Measurements from ENCODE around the gene CIB2.
A peak's percentile ranks its signal among the peaks of the same experiment; 100 is the strongest.

The CIB2 gene

DNA sequence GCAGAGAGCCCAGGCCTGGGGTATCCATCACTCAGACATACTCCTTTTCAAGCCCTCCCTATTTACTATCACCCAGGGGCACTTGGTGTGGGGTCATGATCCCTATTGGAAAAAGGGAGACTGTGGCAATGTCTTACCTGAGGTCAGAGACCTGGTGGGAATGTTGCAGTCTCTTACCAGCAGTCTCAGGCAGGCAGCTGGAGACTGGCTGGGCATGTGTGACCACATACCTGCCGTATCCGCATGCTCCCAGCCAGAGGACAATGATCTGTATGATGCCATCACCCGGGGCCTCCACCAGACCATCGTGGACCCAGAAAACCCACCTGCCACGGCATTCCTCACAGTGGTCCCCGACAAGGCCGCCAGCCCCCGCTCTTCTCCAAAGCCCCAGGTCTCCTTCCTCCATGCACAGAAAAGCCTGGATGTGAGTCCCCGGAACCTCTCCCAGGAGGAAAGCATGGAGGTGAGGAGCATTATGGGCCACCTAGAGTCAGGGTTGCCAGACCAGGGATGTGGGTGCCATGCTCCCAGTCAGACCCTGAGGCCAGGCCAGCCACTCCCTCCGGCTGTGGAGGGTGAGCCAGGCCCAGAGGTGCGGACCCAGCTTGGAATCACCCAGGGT lies 33.0 kb downstream of the CIB2 start:
- H3K9me3 ChIP-seq: no peaks in the 10 kb centered on the region
- no peaks in the 10 kb centered on the region for H3K36me3 ChIP-seq (replicated peaks)
- in situ Hi-C loops (cut with MboI; ENCODE audit: low sequenced_read_pairs): no loop called here

DNA sequence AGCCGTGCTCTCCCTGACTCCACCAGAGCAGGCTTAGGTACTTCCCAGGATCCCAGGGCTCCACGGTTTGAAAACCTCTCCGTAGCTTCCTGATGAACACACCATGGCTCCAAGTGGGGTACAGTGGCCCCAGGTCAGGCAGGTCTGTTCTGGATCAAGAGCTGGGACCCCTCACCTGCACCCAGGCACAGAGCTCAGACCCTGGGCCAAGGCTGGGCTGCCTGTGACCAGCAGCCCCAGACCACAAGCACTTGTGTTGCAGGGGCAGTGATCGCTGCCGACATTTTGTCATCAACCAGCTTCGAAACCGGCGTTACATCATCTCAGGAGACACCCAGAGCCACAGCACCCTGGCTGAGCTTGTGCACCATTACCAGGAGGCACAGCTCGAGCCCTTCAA lies 33.6 kb downstream of the CIB2 start:
- Histone ChIP-seq H3K9me3 (no peaks in the 10 kb centered on the region), H3K4me3 (no peak overlapping the region), H3K4me1 (no peaks in the 10 kb centered on the region), H3K36me3 (replicated peaks) (no peaks in the 10 kb centered on the region), H3K27me3 (ENCODE audit: low read depth) (no peaks in the 10 kb centered on the region)
- in situ Hi-C loops (cut with MboI; ENCODE audit: low sequenced_read_pairs): no loop called here
- no peak for DNase-seq (ENCODE audit: low spot score in 2 of 2)

More for the DNA sequence above, 33.0 kb downstream of the CIB2 start:
- H3K4me1 ChIP-seq: no peaks in the 10 kb centered on the region
- H3K4me3 ChIP-seq: no peak overlapping the region
- DNase-seq (ENCODE audit: low spot score in 2 of 2): no peak
- H3K27me3 ChIP-seq (ENCODE audit: low read depth): no peaks in the 10 kb centered on the region

DNA sequence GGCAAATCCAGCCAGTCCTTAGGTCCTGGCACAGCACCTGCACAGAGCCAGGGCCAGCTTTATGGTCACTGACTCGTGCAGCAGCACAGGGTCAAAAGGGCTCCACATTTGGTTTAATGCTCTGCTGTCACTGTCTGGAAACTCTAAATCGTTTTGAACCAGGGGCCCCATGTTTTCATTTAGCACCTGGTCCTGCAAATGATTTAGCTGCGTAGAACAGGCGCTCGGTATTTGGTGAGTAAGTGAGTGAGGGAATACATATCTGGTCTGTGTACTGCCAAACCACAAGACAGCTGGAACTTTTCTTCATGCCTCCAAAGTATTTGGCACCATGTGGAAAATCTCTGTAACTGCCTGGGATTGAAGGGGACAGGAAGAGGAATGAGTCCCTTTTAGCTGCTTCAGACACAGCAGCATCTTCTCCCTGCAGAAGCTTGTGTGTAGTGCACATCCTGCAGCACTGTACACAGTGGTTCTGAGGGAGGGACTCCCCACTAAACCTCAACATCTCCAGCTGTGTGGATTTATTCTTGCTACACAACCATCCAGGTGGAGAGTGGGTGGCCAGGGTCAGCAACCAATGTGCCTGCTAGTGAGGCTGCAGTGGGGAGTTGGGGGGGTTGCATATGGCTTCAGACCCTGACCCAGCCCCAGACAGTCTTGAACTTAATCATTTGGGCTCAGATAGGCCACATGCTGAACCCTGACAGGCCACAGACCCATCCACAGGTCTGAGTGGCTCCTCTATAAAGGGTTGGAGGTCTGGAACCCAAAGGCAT lies 37.8 kb downstream of the CIB2 start:
- H3K4me3 ChIP-seq: no peak overlapping the region
- H3K4me1 ChIP-seq: peaks cover 8% of the 10 kb centered on the region
- in situ Hi-C loops (cut with MboI; ENCODE audit: low sequenced_read_pairs): loop anchor here (5.0 kb wide), 1 partner anchor 49 kb away; no protein-coding TSS in a partner anchor
- H3K27me3 ChIP-seq (ENCODE audit: low read depth): no peaks in the 10 kb centered on the region
- no peaks in the 10 kb centered on the region for H3K36me3 ChIP-seq (replicated peaks)
- no peaks in the 10 kb centered on the region for H3K9me3 ChIP-seq
- DNase-seq (ENCODE audit: low spot score in 2 of 2): no peak

DNA sequence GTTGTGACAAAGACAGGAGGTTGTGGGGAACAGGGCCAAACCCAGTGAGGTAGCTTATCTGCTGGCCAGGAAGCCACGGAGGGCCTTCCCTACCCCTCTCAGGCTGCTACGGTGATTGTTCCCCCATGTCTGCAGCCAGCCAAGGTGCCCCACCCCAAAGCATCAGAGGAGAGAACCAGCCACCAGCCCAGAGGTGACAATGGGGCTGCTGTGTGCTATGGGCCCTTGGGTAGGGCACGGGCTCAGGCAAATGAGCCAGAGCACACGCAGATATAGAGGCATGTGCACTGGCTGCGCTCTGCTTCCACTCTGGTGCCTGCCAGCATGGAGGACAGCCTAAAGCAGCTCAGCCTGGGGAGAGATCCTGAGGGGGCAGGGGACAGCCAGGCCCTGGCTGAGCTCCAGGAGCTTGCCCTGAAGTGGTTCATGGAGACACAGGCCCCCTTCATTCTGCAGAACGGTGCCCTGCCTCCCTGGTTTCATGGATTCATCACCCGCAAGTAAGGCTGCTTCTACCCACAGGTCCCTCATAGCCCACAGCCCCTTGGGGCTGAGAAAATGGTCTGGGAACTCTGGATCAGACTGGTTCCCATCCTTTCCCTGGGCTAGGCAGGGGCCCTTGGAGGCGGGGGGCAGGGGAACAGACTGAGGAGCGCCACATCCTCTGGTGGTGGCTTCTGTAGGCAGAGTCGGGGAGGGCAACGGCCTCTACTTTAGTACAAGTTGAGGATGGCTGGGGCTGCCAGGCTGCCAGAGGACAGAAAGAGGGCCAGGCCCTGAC lies 38.8 kb downstream of the CIB2 start, which contains the start of gene SH2D7:
SH2D7 (plus strand) TSS at position 301 of the 781 bp plus-strand sequence; CDS start at position 325, 24 bp downstream.
- Histone ChIP-seq H3K27me3 (ENCODE audit: low read depth) (no peaks in the 10 kb centered on the region), H3K36me3 (replicated peaks) (no peaks in the 10 kb centered on the region), H3K4me1 (peaks cover 9% of the 10 kb centered on the region), H3K4me3 (no peak within 1 kb of the TSS), H3K9me3 (no peaks in the 10 kb centered on the region)
- in situ Hi-C loops (cut with MboI; ENCODE audit: low sequenced_read_pairs): loop anchor here (5.0 kb wide), 1 partner anchor 50 kb away; no protein-coding TSS in a partner anchor
- DNase-seq (ENCODE audit: low spot score in 2 of 2): no peak

DNA sequence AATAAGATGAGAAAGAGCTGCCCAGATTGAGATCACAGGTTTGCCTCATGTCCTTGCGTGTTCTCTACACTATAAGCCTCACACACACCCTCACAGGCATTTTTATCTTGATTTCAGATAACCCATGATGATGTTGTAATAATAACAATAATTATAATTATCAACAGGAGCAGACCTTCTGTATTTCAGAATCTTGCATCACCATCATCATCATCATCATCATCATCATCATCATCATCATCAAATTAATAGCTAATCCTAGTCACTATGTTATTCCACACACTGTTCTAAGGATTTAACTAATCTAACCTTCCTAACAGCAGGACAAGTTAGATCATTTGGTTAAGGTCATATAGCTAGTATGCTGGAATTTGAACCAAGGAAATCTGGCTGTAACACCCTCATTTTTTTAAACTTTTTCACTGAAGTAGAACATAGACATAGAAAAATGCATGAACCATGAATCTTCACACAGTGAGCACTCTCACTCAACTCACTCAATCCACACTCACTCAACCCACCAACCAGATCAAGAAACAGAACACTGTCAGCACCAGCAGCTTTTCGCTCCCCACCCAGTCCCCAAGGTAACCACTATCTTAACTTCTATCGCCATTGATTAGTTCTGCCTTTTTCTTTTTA lies 40.7 kb downstream of the CIB2 start:
- in situ Hi-C loops (cut with MboI; ENCODE audit: low sequenced_read_pairs): loop anchor here (5.0 kb wide), 1 partner anchor 52 kb away; no protein-coding TSS in a partner anchor
- no peak overlapping the region for H3K4me3 ChIP-seq
- H3K9me3 ChIP-seq: no peaks in the 10 kb centered on the region
- no peaks in the 10 kb centered on the region for H3K27me3 ChIP-seq (ENCODE audit: low read depth)
- H3K36me3 ChIP-seq (replicated peaks): no peaks in the 10 kb centered on the region
- DNase-seq (ENCODE audit: low spot score in 2 of 2): no peak
- peaks cover 9% of the 10 kb centered on the region for H3K4me1 ChIP-seq

DNA sequence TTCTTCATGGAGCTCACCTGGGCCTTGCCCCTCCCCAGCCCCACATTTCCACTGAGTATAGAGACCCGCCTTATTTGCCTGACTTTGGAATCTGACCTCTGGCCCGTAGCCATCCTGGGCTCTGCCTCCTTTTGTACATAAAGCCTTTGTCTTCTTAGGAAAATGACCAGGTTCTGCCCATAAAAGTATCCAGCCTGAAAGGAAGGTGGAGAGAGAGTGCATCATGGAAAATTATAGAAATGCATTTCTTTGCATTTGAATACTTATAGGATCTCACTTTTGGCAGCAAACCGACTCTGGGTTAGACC lies 42.5 kb downstream of the CIB2 start:
- Histone ChIP-seq H3K9me3 (no peaks in the 10 kb centered on the region), H3K4me3 (no peak overlapping the region), H3K36me3 (replicated peaks) (no peaks in the 10 kb centered on the region), H3K27me3 (ENCODE audit: low read depth) (no peaks in the 10 kb centered on the region), H3K4me1 (peaks cover 9% of the 10 kb centered on the region)
- peak; percentile 65 to 67 for DNase-seq (ENCODE audit: low spot score in 2 of 2)
- in situ Hi-C loops (cut with MboI; ENCODE audit: low sequenced_read_pairs): no loop called here

DNA sequence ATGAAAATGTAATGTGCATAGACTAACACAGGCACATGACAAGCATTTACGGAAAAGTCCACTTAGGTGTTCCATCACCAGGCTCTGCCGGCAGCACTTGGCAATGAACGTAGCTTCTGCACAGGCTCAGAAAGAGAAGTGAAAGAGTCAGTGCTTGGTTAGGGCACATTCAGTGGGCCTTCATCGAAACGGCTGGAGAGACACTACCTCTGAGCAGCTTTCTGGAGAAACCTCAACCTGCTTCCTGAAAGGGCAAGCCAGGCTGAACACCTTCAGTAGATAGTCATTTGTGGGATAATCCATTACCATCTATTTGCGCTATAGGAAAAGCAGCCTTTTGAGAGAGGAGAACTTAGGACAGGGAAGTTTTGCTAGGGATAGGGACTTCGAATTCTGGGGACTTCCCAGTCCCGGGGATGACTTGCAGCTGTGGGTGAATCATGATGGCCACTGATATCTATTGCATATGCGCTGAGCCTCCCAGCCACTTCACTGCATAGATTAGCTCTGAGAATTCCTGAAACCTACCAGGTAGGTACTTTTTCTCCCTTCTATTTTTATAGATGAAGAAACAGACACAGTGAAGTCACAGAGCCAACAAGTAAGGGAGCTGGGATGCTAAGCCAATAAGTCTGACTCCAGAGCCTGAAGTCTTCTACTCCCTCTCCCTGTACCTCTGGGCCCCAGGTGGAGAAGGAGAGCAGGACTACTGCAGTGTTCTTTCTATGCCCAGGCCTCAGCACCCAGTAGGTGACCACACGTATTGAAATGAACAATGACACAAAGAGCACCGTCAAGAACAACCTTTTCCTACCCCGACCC lies 43.1 kb downstream of the CIB2 start:
- DNase-seq (ENCODE audit: low spot score in 2 of 2): no peak

DNA sequence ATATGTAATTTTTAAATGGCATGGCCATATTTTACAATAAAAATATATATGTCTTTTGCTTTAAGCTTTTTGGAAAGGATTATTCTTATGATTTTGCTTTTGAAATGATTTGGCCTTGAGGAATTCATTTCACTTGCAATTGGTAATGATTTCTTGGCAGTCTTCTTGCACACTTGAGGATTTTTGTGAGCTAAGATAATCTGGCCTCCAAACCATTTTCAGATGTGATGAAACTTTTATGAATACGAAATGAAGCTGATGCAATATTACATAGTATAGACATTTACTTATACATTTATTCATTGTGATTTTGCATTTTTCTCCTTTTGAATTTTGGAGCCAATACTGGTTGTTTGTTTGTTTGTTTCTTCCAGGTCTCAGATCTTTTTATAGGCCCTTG lies 45.3 kb downstream of the CIB2 start:
- no peak for DNase-seq (ENCODE audit: low spot score in 2 of 2)
- in situ Hi-C loops (cut with MboI; ENCODE audit: low sequenced_read_pairs): no loop called here
- Histone ChIP-seq H3K27me3 (ENCODE audit: low read depth) (no peaks in the 10 kb centered on the region), H3K4me3 (no peak overlapping the region), H3K9me3 (no peaks in the 10 kb centered on the region), H3K4me1 (peaks cover 9% of the 10 kb centered on the region), H3K36me3 (replicated peaks) (no peaks in the 10 kb centered on the region)

More for the DNA sequence above, 43.1 kb downstream of the CIB2 start:
- Histone ChIP-seq H3K4me1 (peaks cover 9% of the 10 kb centered on the region), H3K36me3 (replicated peaks) (no peaks in the 10 kb centered on the region), H3K4me3 (no peak overlapping the region), H3K9me3 (no peaks in the 10 kb centered on the region), H3K27me3 (ENCODE audit: low read depth) (no peaks in the 10 kb centered on the region)
- in situ Hi-C loops (cut with MboI; ENCODE audit: low sequenced_read_pairs): no loop called here

DNA sequence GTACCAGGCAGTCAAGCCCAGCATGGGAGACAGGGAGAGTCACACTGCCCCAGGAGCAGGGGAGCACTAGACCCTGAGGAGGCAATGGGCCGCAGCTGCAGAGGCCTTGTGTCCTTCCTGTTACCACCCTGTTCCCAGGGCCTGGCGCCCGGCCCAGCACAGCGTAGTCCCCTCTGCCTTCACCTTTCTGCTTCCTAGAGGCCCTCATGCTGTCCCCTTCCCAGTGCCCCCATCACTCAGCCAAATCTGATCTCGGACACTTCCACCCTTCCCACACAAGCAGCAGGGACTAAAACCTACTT lies 46.8 kb downstream of the CIB2 start:
- in situ Hi-C loops (cut with MboI; ENCODE audit: low sequenced_read_pairs): no loop called here
- Histone ChIP-seq H3K4me1 (peaks cover 9% of the 10 kb centered on the region), H3K36me3 (replicated peaks) (no peaks in the 10 kb centered on the region), H3K27me3 (ENCODE audit: low read depth) (no peaks in the 10 kb centered on the region), H3K4me3 (no peak overlapping the region), H3K9me3 (no peaks in the 10 kb centered on the region)
- DNase-seq (ENCODE audit: low spot score in 2 of 2): no peak

DNA sequence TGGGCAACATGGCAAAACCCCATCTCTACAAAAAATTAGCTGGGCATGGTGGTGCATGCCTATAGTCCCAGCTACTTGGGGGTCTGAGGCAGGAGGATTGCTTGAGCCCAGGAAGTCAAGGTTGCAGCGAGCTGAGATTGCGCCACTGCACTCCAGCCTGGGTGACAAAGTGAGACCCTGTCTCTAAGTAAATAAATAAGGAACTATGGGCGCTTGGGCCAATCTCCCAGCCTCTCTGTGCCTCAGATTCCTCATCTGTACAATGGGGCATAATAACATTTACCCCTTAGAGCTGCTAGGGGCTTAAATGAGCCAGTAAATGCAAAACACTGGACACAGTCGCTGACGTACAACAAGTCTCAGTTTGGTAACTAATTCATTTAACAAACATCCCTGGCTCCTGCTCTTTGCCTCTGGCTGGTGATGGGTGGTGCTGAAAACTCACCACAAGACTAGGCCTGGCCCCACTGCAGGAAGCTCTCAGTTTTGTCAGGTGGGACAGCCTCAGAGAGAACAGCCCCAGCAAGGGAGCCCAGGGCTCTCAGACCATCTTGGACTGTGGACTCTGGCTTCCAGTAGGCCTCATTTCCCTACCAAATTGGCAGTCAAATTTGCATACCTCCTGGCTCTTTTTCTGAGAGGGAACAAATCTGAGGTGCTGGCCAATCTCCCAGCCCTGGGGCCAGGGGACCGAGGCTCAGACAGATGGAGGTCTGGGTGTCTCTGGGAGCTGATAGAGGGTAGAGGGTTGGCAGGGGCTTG lies 47.4 kb downstream of the CIB2 start:
- Histone ChIP-seq H3K4me1 (peaks cover 5% of the 10 kb centered on the region), H3K4me3 (no peak overlapping the region), H3K27me3 (ENCODE audit: low read depth) (no peaks in the 10 kb centered on the region), H3K9me3 (no peaks in the 10 kb centered on the region), H3K36me3 (replicated peaks) (no peaks in the 10 kb centered on the region)
- no peak for DNase-seq (ENCODE audit: low spot score in 2 of 2)
- in situ Hi-C loops (cut with MboI; ENCODE audit: low sequenced_read_pairs): no loop called here

DNA sequence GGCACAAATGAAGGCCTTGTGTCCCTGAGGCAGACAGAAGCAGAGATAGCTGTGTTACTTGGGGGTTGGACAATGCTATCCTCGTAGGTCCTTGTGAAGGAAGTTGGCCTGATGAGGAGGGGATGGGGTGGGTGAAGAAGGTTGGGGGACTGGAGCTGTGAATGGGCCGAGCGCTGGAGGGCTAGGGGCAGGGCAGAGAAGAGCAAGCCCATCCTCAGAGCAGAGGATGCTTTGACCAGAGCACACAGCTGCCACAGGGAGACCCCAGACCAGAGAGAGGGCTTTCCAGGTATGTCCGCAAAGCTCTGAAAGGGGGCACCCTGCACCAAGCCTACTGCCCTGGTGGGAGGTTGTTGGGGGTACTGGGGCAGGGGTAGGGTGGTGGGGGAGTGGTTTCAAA lies 48.1 kb downstream of the CIB2 start:
- Histone ChIP-seq H3K36me3 (replicated peaks) (no peaks in the 10 kb centered on the region), H3K4me1 (no peaks in the 10 kb centered on the region), H3K9me3 (no peaks in the 10 kb centered on the region), H3K4me3 (no peak overlapping the region), H3K27me3 (ENCODE audit: low read depth) (no peaks in the 10 kb centered on the region)
- no peak for DNase-seq (ENCODE audit: low spot score in 2 of 2)
- in situ Hi-C loops (cut with MboI; ENCODE audit: low sequenced_read_pairs): no loop called here

DNA sequence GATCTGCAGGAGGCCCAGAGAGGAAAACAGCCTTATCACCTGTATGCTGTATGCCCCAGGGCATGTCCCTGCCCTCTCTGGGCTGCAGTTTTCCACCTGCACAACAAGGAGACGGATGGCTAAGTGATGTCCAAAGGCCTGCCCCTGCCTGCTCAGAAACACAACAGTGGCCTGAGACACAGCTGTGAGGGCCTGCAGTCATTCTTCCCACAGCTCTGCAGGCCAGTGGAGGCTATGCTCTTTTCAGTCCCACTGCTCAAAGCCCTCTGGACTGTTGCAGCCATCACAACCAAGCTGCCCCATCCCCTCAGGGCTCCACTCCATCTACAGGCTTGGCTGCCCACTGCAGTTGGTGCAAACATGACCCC lies 48.5 kb downstream of the CIB2 start:
- no peak overlapping the region for H3K4me3 ChIP-seq
- no peaks in the 10 kb centered on the region for H3K9me3 ChIP-seq
- in situ Hi-C loops (cut with MboI; ENCODE audit: low sequenced_read_pairs): no loop called here
- peaks cover 3% of the 10 kb centered on the region; the same call in 1 of the 2 replicates for H3K4me1 ChIP-seq
- DNase-seq (ENCODE audit: low spot score in 2 of 2): no peak
- H3K27me3 ChIP-seq (ENCODE audit: low read depth): no peaks in the 10 kb centered on the region
- no peaks in the 10 kb centered on the region for H3K36me3 ChIP-seq (replicated peaks)
